ENCODE data around the gene RPS6KA2.

DNA sequence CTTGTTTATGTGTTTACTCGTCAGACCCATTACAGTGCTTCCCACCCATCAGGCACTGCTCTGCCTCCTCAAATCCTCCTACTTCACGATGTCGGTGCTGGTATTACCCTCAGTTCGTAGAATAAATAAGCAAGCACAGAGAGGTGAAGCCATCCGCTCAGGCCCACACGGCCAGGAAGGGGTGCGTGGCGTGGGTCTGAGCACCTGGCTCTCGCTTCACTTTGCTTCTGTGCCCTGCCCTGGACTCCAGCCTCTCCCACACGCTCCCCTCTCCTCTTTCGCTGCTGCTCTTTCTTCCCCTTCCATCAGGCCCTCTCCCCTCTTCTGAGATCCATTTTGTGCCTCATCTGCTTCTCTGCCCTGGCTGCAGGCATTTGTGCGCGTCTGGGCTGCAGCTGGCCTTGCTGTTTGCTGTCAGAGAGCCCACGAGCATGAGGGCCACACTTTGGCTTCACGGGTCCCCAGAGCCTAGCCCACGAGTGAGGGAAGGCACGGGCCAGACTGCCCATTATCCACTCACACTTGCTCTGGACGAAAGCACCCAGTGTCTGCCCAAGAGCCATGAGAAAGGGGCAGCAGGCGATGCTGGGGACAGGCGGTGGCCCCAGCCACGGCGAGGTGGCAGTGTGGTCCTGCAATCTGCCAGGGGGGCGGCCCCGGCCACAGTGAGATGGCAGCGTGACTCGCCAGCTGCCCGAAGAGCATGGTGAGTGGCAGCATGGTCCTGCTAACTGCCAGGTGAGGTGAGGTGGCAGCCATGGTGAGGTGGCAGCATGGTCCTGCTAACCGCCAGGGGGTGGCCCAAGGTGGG lies 148.1 kb downstream of the RPS6KA2 start:
- TF ChIP-seq EZH2 (IDR thresholded peaks at IDR 0.05; ENCODE audit: insufficient read depth, poor library complexity, severe bottlenecking) = no peak
- no peak for TF ChIP-seq EZH2phosphoT487 (IDR thresholded peaks at IDR 0.05; ENCODE audit: insufficient read depth, low read depth)

Measured in GM23248 (cell line).